NCI-H524 treated with DMSO at 0.1 percent for 48 hours (cell line): ENCODE results near the gene ARHGAP22.

Experiments
- DNase-seq: peaks from one replicate; lab custom pipeline; 2025; lab: John Stamatoyannopoulos, UW

ARHGAP22 gene

DNA sequence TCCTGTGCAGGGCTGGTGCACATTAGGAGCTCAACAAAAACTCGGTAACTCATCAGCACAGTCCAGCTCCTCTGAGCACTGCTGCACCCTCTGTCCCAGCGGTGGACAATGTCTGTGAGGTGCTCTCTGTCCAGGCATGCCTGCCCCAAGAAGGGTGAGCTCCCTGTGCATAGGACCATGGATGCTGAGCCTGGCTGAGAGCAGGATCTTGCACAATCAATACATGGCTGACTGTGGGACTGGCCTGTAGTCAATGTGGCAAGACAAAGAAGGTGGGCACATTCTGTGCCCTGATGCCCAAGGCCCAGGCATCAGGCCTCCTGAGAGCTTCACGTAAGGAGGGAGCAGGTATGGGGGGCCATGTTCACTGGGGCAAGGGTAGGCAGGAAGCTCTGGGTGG is 17.1 kb downstream of the ARHGAP22 start:
- no peak for DNase-seq

DNA sequence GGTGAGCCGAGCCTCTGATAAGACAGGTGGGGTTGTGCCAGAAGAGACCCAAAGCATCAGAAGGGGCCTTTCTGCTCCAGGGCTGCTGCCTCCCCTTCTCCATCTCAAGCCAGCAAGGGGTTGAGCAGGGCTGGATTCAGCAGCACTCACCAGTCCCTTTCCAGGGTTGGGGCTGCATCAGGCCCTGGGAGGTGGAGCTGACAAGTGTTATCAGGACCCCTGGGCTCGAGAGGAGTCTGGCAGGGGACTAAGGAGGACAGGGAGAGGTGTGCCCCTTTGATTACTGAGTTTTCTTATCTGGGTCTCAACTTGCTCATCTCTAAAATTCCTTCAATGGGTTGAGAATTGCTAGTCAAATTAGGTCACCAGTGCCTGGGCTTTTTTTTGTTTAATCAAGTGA is 17.8 kb downstream of the ARHGAP22 start:
- DNase-seq: no peak

DNA sequence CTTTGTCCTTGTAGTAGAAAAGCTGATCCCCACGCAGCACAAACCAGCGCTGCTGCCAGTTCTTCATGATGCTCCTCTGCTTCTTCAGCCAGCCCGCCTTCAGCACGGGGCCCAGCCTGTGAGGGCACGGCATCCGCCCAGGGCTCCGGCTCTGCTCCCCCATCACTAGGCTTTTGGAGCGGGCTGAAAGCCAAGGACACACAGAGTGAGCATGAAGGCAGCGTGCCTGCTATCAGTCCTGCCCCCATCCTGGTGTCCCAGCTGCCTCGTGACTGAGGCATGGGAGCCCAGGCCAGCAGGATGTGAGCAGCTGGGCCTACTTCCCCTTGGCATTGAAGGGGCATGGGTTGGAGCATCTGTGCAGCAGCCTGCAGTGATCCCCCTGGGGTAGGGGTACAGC is 21.9 kb downstream of the ARHGAP22 start:
- no peak for DNase-seq

DNA sequence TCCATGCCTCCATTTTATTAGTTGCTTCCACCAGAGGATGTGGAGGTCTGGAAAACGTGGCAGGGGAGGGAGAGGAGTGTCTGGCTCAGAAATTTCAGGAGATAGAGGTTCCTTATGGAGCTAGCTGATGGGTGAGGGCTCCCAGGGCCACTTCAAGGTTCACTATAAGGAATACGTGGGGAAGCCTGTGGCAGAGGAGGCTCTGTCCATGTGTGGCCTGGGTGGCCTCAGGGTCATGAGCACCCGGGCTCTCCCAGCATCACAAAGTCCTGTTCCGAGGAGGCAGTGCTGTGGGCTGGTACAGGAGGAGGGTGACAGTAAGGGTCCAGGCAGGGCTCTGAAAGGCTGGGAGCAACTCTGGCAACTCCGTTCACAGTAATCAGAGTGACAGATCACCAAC is 24.6 kb downstream of the ARHGAP22 start:
- DNase-seq: no peak

DNA sequence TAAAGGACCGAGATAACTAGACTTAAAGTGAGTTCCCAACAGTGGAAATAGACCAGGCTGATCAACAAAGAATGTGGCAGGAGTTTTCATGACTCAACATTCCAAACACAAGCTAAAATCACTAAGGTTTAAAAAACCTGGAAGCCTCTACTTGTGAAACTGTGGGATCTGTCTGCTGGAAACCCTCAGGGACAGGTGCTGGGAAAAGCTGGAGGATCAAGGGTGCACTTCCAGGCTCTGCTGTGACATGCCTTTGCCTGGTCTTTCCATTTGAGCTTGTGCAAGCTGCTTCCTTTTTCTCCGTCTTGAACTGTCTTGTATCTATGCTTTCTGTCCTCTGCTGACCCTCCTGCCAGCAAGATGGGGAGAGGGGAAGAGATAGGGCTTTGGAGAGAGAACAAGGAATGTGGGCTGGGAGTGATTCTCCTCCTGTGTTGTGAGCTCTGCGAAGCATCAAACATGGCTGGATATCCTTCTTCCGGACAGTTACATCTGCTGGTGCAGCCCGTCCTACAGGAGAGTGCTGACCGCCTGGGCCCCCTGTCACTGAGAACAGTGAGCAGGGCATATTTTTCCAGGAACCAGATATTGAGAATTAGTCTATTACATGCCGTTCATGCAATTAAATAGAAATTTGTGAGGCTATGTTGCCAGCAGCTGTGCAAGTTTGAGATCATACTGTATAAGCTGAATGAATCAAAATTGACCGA is 25.5 kb downstream of the ARHGAP22 start:
- no peak for DNase-seq

DNA sequence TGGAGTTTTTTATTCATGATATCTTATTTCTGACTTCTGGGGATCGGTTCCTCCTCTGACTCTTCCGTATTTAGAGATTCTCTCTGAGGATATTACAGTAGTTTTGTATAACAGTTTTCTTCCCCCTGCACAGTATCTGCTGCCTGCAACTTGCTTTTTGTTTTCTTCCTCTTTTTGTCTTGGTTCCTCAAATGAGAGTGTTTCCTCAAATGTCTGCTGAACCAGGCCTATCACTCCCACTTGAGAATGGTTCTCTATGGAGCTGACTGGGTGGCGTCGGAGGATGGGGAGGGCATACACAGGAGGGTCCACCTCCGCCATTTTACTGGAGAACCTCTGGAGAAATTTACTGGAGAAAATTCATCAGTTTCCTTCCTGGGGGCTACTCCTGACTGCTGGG is 27.7 kb downstream of the ARHGAP22 start:
- DNase-seq: no peak

DNA sequence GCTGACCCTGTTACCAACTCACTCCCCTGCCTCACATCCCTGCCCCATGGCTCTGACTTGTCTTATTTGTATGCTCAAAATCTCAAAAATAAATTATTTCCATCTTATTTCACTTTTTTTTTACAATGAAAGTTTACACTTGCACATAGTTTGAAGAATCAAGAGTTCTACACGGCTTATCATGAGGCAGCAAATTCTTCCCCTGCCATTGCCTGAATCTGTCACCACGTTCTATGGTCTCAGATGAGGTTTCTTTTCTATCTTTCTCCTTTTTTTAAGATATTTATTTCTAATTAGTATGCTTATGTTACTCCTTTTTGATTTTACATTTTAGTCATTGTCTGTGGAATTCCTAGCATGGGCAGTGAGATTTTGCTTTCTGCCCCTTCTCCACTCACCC is 28.4 kb downstream of the ARHGAP22 start:
- DNase-seq: no peak

DNA sequence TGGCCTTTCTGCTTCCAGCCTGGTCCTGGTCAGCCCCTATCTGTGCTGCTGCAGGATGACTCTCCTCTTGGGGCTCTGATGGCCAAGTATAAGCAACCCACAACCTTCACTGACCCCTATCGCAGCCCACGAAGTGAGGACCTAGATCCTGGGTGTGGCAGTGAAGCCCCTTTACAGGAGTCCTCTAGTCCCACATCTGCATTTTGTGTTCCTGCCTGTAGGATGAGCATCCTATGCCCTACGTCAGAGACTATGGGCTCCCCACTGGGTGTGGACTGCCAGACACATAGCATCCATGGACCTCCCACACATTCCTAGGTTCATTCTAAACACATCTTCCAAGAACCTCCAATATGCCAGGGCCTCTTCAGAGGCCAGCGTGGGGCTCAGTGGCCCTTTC is 29.0 kb downstream of the ARHGAP22 start:
- no peak for DNase-seq

DNA sequence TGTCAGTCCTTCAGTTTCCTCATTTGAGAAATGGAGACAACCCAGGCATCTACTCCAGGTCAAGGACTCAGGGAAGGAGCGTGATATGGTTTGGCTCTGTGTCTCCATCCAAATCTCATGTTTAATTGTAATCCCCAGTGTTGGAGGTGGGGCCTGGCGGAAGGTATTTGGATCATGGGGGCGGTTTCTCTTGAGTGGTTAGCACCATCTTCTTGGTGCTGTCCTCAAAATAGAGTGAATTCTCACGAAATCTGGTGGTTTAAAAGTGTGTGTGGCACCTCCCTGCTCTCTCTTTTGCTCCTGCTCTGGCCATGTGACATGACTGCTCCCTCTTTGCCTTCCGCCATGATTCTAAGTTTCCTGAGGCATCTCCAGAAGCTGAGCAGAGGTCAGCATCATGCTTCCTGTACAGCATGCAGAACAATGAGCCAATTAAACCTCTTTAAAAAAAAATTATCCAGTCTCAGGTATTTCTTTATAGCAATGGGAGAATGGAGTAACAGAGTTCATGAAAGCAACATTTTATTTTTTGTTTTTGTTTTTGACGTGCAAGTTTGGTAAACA is 30.0 kb downstream of the ARHGAP22 start:
- DNase-seq: no peak

DNA sequence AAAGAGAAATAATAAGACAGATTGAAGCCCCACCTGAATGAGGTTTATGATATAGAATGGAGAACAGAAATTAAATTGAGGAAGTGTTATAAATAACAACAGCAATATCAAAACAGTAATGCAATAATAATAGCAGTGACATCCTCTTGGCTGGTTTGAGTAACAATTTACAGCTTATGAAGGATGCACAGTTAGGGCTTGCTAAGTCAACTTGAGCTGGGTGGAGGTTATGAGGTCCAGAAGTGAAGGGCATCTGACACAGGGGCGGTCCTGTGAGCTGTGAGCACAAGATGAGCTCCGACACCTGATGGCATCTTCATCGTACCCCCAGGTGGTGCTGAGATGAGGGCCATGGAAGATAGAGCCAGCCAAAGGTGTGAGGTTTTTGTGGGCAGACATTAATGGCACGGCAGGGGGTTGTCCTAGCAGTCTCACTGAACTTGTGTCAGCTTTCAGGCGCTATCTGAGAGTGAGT is 30.5 kb downstream of the ARHGAP22 start:
- no peak for DNase-seq

DNA sequence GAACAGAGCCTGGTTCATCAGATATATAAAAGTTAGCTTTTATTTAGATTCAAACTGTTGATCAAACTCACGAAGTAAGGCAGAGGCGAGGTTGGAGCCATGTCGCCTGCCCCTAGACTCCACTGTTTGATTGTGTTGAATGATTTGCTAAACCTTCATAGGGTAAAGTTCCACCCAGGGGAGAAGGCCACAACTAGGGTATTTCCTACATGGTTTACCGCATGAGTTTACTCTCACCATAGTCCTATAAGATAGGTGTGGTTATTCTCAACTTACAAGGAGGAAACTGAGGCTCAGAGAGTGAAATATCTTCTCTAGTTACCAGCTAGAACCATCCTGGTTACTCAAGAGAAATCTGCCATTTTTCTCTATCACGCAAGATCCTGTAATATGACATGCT is 31.8 kb downstream of the ARHGAP22 start:
- no peak for DNase-seq

DNA sequence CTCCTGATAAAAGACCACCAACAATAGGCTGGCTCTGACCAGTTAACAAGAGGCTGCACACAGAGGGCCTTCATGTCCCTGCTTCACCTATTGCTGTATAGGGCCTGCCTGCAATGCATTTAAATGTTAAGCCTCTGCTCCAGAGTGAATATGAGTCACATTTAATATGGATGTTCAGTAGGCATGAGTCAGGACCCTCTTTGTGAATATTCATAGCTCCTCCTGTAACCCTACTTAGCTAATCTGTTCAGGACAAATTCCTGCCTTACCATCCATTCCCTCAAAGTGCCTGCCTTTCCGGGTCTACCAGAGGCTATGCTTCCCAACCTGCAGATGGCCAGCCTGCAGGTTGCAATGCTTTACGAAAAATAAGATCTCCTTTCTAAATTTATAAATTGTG is 32.5 kb downstream of the ARHGAP22 start:
- DNase-seq: no peak

DNA sequence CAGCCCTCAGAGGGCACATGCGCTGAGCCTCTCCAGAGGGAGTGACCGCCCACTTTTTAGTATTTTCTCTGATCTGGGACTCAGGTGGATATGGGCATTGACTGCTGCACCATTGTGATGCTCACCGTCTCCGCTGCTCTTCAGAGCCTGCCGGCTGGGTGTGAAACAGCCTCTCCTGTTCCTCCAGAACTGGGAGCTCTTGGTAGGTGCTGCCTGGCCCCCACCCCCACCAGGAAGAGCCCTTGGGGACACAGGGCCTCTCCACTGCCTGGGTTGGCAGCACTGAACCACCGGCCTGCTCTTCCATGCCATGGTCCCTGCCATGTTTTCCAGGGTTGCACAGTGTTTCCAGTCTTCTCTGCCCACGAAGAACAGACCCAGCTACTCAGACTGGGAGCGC is 36.3 kb downstream of the ARHGAP22 start:
- DNase-seq: no peak

DNA sequence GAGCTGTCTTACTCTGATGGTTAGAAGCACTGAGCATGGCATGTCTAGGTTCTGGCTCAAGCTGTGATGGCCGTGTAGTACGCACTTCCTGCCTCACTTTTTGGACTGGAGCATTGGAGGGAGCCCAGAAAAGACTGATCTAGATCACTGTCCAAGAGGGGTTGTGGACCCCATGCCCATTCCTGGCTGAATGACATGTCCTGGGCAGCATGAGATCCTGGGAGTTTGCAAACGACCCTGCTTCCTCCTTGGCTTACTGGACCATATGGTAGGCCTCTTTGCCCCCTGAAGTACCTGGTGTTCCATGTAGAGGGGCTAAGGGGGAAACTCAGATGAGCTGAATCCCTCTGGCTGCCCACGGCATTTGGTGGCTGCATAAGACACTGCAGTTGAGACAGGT is 36.7 kb downstream of the ARHGAP22 start:
- DNase-seq: no peak

DNA sequence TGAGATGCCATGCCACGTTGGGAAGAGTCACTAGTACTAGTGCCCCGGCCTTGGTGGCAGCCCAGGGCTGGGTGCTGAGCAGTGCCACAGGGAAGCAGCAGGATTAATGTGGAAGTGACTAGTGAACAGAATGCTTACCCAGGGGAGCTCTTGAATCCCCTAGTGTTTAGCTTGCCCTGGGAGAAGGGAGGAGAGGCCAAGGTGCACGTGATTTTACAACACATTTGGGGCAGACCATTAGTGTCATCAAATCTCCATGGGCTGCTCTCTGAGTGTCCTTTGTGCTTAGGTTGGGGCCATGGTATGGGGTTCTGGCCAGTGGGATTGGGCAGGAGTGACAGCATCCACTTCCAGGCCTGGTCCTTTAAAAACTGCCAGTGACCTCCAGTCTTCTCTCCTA is 37.5 kb downstream of the ARHGAP22 start:
- DNase-seq: no peak

DNA sequence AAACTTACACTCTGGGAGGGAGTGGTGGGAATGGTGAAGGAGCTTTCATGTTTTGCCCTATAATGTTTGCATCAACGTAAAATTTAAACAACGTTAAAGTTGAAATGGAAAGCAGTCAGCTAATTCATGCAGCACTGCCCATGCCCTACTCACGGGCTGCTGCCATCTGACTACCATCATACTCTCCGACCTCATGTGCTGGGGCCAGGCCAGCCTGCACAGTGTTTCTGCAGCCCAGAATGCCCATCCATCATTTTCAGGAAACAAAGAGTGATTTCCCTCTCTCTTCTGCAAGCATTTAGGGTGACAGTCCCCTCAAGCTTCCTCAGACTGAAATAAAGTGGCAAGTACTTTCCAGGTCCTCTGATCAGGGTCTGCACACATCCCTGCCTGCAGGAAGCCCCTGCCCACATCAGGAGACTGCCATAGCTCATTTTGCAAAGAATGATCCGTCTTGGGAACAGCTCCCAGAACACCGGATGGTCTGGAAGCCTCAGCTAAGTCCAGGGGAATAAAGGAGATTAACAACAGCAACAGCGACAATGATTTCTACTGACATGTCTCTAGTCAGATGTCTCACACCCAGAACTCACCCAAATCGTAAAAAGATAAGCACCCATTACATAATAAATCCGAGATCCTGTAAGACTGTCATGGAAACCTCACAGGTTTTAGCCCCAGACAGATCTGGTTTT is 40.3 kb downstream of the ARHGAP22 start:
- no peak for DNase-seq

DNA sequence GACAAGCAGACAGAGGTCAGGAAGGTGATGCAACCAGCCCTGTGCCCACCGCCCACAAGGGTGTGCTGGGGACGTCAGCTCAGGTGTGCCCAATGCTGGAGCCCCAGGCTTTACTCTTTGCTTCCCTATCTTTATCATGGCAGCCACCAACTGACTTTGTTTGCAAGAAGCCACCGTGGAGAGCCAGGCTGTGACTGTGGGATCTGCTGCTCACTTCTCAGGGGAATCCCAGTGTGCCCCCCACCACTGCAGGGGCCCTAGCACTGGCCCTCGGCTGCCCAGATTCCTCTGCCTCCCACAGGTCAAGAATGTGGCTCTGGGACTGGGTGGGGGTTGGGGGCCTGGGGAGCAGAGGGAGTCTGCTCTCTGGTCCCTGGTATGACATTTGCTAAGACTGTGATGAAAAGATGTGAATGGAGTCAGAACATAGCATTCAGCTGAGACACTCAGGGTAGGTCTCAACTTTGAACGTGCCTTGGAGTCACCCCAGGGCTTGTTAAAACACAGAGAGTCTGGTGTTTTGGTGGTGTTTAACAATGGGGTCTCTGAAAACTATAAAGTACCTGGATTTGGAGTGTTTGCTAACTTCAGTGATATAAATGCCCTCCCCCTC is 47.3 kb downstream of the ARHGAP22 start:
- no peak for DNase-seq

DNA sequence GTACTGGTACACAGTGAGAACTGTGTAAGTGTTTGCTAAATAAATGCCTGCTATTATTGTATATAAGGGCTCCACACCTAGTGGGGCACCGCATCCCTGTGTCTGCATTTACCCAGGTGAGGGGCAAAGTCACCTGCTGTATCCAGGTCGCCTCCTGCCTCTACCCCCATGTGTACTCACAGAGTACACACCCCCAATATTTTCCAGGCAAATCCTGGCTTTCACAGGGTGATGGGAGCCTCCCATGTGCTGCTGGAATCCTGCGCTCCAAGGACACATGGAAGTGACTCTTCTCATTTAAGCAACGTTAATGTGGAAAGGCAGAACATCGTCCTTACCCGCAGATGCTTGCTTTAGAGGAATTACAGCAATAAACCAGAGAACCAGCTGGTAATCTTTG is 48.2 kb downstream of the ARHGAP22 start:
- DNase-seq: no peak

DNA sequence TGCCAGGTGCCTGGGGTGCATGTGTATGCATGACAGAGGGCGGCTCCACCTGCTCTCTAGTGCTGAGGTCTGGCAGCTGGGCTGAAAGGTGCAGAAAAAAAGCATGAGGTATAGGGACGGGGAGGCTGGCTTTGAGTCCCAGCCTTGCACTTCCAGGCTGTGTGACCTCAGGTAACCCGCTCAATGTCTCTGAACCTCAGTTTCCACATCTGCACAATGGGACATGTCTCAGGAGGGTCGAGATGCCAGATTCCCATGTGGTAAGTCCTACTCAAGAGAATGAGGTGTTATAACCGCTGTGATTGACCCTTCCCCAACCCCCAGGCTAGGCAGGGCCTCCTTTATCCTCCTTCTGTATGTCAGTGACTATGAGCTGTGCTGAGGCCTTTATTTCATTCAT is 48.8 kb downstream of the ARHGAP22 start:
- DNase-seq: no peak

DNA sequence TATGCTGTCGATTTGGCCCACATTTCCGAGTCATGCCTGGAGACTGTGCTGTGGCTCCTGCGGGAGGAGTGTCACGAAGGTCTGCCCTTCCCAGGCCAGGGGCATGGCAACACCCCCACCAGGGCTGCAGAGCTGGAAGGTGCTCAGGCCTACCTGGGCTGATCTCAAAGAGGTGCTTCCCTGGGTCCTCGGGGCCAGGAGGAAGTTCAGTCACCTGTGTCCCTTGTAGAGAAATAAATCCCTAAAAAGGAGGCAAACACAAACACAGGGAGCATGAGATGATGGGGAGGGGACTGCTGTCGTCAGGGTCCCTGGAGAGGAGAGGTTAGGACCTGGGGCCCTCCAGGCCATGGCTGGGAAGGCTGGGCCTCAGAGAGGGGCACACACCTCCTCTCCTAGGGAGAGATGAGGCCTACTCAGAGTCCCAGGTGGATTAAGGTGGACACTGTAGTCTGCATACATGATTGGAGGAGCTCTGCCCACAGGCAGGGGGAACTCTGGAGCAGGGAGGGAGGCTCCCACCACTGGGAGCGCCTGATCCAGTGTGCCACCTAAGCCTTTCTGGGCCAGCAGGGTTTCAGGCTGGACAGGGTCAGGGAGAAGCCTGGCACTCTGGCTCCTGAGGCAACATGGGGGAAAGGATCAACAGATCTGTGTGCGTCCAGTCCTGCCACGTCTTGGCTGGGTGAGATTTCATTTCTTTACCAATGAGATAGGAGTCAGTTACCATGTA is 49.4 kb downstream of the ARHGAP22 start:
- DNase-seq: no peak

DNA sequence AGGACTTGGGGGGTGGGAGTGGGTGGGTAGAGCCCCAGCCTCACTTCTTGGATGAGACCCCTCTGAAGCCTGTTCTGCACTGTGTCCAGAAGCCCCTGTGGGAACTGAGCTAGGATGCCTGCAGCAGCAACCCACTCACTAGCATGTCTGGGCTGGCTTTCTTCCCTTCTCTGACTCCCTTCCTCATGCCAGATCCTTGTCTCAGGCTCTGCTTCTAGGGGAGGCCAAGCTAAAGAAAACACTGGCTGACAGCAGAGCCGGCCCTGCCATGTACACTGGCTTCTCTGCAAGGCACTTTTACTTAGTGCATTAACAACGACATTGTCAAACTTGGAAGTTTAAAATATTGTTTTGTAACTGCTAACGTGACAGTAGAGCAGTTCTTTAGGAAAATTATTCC is 50.2 kb downstream of the ARHGAP22 start:
- no peak for DNase-seq

DNA sequence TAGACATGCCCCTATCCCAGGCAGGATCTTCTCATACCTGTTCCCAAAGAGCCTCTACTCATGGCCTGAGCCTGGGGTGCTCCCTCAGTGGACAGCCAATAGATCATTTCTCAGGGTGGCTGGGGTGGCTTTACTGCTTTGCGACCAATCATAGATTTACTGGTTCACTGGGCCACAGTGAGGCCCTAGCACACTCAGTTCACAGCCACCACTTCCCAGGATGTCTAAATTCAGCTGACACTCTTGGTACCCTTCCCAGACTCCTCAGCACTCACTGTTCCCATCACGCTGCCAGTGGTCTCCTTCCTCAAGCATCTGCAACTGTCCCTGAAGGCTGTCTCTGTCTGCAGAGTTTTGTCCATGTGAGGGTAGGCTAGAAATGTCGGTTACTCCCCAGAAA is 50.6 kb downstream of the ARHGAP22 start:
- DNase-seq: no peak
